Prostate gland (tissue), 2 donors: ENCODE data around the gene TECR. TPM values are rescaled to one million over a fixed set of nuclear protein-coding genes. Genes with fewer than 3 reads are reported as not detected.

Experiments used
- DNase-seq: peaks from one replicate; pipeline ENCODE4 v3.0.0-alpha.2; 2019; ENCODE audit warnings: low spot score
- H3K27ac ChIP-seq, 2 donors: fragments of 200-600 bp; sonication (generic); 2 replicates each; pipeline ENCODE4 v1.5.1; 2017 to 2019
- H3K27me3 ChIP-seq: fragments of 200-600 bp; sonication (generic); replicated peaks from 2 replicates; pipeline ENCODE4 v1.5.1; 2019; ENCODE audit not compliant: insufficient read depth
- H3K36me3 ChIP-seq, 2 donors: fragments of 200-600 bp; sonication (generic); 1 replicate in 1 of 2; 2 replicates in 1 of 2; pipeline versions ENCODE4 v1.5.1 to v1.8.1; 2017 to 2019
- H3K4me1 ChIP-seq: fragments of 200-600 bp; sonication (generic); replicated peaks from 2 replicates; pipeline ENCODE4 v1.5.1; 2019
- H3K4me3 ChIP-seq, 2 donors: fragments of 200-600 bp; sonication (generic); 2 replicates each; pipeline ENCODE4 v1.5.1; 2017 to 2019
- H3K9me3 ChIP-seq: fragments of 200-600 bp; sonication (generic); 2 replicates; pipeline ENCODE4 v1.5.1; 2017
- POLR2A ChIP-seq: fragments of 450-650 bp; IDR thresholded peaks from one replicate; pipeline ENCODE4 v1.6.1; 2016; ENCODE audit warnings: antibody characterized with exemption, mild to moderate bottlenecking
- POLR2AphosphoS5 ChIP-seq: sonication (generic); formaldehyde crosslinking; IDR thresholded peaks from one replicate; pipeline ENCODE4 v1.6.1; 2017; ENCODE audit warnings: antibody characterized with exemption
- WGBS: methylation state at CpG from one replicate; pipeline ENCODE4 v1.1.5; 2018; 5-methylcytosine and 5-hydroxymethylcytosine counted together
- intact Hi-C: fragments of 100-400 bp; cut with DNase I; formaldehyde crosslinking; loops from one replicate; pipeline ENCODE4 v1.14.2; 2022
- total RNA-seq, 2 donors: library from RNA; depleted of rRNA; stranded (reverse); fragments of >200 nt; gene quantifications; one replicate each; pipeline ENCODE4 v1.1.0, GENCODE V29; 2016
- TF ChIP-seq, protein P1 (sequence below), 4 experiments: fragments of 200-600 bp in 2 of 4; fragments of 450-650 bp in 2 of 4; sonication (generic) in 2 of 4; IDR thresholded peaks; 1 replicate in 3 of 4; 2 replicates in 1 of 4; pipeline ENCODE4 v1.5.1; 2016 to 2019; ENCODE audit warnings: antibody characterized with exemption in 4 of 4, mild to moderate bottlenecking in 2 of 4, moderate library complexity in 2 of 4

Gene TECR
- total RNA-seq, 2 donors from 2014 or later, result 137 to 154 TPM

DNA sequence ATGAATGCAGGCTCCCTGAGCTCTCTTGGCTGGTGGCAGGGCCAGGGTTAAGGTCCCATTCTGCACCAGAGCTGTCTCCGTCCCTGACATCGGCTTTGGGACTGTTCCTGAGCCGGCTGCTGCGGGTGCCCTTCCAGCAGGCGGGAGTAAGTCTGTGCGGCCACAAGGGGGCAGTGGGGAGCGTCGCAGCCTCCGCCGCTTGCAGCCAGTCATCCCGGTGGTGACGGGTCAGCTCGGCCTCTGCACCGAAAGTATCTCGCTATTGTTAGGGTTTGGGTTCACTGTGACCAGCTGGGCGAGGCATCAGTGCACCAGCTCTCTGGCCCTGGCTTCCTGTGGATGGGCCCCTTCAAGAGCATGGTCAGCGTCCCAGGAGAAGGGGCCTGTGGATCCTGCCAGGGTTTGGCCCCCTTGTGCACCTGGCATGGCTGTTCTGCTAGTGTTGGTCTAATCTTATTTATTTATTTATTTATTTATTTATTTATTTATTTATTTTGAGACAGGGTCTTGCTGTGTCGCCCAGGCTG is 27.3 kb downstream of the TECR start:
- 10% methylated on average over 18 of the region's 18 CpGs for WGBS
- Histone ChIP-seq H3K36me3 (no peaks in the 10 kb centered on the region), H3K27ac (no peak overlapping the region)

DNA sequence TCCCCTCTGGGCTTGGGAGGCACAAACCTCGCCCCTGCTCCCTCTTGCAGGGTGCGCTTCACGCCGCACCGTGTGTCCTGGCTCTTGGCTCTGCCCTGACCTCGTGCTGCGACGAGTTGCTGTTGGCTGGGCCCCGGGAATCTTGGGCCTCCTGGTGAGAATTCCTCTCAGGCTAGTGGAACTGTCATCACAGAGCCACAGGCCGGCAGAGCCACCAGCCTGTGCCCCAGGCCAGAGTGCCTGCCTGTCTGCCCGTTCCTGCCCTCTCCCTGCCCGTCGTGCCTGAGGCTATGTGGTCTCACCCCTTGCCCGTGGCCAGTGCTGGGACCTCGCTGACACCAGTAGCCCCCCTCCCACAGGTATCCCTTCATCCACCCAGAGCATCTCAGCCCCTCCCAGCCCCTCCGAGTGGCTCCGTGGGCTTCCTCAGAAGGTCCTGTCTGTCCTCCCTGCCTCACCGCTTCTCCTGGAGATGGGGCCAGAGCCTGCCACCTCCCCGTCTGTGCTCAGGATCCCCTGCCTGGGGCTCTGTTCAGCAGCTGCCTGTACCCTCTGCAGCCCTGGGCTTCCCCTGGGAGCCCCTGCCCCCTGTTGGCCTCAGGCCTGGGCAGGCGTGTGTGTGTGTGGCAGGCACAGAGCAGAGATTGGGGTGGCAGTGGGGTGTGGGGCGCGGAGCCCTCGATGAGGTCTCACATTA is 29.1 kb downstream of the TECR start:
- TF ChIP-seq, protein P1, sequence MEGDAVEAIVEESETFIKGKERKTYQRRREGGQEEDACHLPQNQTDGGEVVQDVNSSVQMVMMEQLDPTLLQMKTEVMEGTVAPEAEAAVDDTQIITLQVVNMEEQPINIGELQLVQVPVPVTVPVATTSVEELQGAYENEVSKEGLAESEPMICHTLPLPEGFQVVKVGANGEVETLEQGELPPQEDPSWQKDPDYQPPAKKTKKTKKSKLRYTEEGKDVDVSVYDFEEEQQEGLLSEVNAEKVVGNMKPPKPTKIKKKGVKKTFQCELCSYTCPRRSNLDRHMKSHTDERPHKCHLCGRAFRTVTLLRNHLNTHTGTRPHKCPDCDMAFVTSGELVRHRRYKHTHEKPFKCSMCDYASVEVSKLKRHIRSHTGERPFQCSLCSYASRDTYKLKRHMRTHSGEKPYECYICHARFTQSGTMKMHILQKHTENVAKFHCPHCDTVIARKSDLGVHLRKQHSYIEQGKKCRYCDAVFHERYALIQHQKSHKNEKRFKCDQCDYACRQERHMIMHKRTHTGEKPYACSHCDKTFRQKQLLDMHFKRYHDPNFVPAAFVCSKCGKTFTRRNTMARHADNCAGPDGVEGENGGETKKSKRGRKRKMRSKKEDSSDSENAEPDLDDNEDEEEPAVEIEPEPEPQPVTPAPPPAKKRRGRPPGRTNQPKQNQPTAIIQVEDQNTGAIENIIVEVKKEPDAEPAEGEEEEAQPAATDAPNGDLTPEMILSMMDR (IDR thresholded peaks at IDR 0.05), result no peak
- no peak for TF ChIP-seq POLR2A
- no peak for TF ChIP-seq POLR2AphosphoS5
- DNase-seq, result no peak
- Histone ChIP-seq H3K27me3 (no peaks in the 10 kb centered on the region), H3K4me1 (peaks cover 18% of the 10 kb centered on the region), H3K27ac (no peak overlapping the region), H3K4me3 (no peak overlapping the region), H3K36me3 (no peaks in the 10 kb centered on the region), H3K9me3 (no peaks in the 10 kb centered on the region)
- intact Hi-C loops, result no loop called here
- 68% methylated on average over 23 of the region's 23 CpGs for WGBS

More for the DNA sequence above, 27.3 kb downstream of the TECR start:
- intact Hi-C loops, result no loop called here
- peak; percentile 58 for DNase-seq
- no peaks in the 10 kb centered on the region for H3K27me3 ChIP-seq
- no peak for TF ChIP-seq POLR2A
- TF ChIP-seq POLR2AphosphoS5, result peak; percentile 44
- TF ChIP-seq, protein P1 (IDR thresholded peaks at IDR 0.05), result peak; percentile 71 to 91 (median 78)
- H3K4me1 ChIP-seq, result peaks cover 20% of the 10 kb centered on the region
- no peak overlapping the region for H3K4me3 ChIP-seq
- no peaks in the 10 kb centered on the region for H3K9me3 ChIP-seq

DNA sequence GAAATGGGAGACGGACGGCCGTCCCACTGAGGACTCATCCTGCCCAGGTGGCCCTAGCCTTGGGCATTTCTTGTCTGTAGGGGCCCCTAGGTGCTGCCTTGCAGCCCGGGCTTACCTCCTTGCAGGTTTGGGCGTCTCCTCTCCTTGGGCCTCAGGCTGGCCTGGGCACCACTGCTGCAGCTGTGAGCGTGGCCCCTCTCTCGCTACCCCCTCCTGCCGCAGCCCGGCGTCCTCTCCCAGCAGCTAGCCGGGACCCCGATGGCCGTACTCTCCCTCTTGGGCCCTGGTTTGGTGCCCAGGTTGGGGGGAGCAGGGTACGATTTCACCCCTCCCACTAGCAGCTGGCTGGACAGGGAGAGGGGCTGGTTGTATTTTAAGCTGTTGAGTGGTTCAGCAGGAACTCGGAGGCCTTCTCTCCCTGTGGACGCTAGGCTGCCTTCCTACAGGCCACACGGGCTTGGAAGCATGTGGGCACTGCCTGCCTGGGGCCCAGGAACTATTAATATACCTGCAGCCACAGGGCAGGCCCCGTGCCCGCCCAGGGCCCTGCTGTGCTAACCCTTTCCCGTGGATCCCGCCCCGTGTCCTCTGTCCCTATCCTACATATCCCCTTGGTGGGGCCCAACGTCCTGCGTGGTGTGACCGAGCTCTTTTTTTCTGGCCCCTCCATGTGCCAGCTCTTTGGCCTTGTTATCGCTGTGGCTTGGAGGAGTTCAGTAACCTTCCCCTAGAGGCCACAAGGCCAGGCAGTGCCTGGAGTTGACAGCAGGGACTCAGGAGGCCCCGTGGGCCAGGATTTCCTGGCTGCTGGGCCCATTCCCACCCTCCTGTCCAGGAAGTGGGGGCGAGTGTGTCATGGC is 30.8 kb downstream of the TECR start:
- no peaks in the 10 kb centered on the region for H3K9me3 ChIP-seq
- WGBS, result 75% methylated on average over 22 of the region's 28 CpGs
- H3K36me3 ChIP-seq, result no peaks in the 10 kb centered on the region
- no peak for TF ChIP-seq POLR2AphosphoS5
- TF ChIP-seq POLR2A, result no peak
- TF ChIP-seq, protein P1 (IDR thresholded peaks at IDR 0.05), result no peak
- H3K27me3 ChIP-seq, result no peaks in the 10 kb centered on the region
- intact Hi-C loops, result no loop called here
- no peak overlapping the region for H3K4me3 ChIP-seq
- peaks cover 11% of the 10 kb centered on the region for H3K4me1 ChIP-seq
- DNase-seq, result no peak
- H3K27ac ChIP-seq, result no peak overlapping the region

DNA sequence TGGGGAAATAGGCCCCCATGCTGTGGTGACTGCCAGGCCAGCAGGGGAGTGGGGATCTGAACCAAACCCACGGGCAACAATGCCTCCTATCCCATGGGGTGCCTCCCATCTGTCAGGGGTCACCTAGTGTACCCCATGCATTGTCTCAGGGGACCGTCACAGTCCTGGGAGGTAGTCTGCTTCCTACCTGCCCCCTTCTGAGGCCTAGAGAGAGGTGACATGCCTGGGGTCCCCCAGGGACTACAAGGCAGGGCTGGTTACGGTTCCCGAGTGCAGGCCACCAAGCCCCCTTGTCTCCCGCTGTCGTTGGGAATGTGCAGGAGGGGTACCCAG is 31.3 kb downstream of the TECR start:
- DNase-seq, result no peak
- Histone ChIP-seq H3K9me3 (no peaks in the 10 kb centered on the region), H3K4me3 (no peak overlapping the region), H3K27me3 (no peaks in the 10 kb centered on the region), H3K4me1 (peaks cover 11% of the 10 kb centered on the region), H3K27ac (peak overlapping the region in 1 of 2 donors; percentile 63), H3K36me3 (no peaks in the 10 kb centered on the region)
- no peak for TF ChIP-seq POLR2A
- no peak for TF ChIP-seq POLR2AphosphoS5
- TF ChIP-seq, protein P1 (IDR thresholded peaks at IDR 0.05), result no peak
- intact Hi-C loops, result no loop called here
- 80% methylated on average over 5 of the region's 6 CpGs for WGBS
